HepG2 (cell line): ENCODE results near the gene TMEM86B. TPM values are rescaled to one million over a fixed set of nuclear protein-coding genes. Genes with fewer than 3 reads are reported as not detected.

Experiments
- ATF6 ChIP-seq: sonication (generic); formaldehyde crosslinking; conservative IDR thresholded peaks from 2 replicates; pipeline ENCODE4 v1.4.0; 2020; ENCODE audit warnings: missing genetic modification reagents
- BHLHE40 ChIP-seq: IDR thresholded peaks from 2 replicates; pipeline ENCODE4 v1.6.1; 2011; ENCODE audit warnings: low read length, improper control_type of control experiment
- GLI4 ChIP-seq: sonication (generic); formaldehyde crosslinking; IDR thresholded peaks from 2 replicates; pipeline ENCODE4 v1.5.1; 2020; ENCODE audit warnings: missing genetic modification reagents, mild to moderate bottlenecking, moderate library complexity, borderline replicate concordance
- GLMP ChIP-seq: sonication (generic); formaldehyde crosslinking; IDR thresholded peaks from 2 replicates; pipeline ENCODE4 v1.9.0; 2021; ENCODE audit warnings: missing genetic modification reagents, mild to moderate bottlenecking, borderline replicate concordance
- HOXA9 ChIP-seq: sonication (generic); formaldehyde crosslinking; IDR thresholded peaks from 2 replicates; pipeline ENCODE4 v1.8.1; 2022; ENCODE audit warnings: missing genetic modification reagents, mild to moderate bottlenecking, moderate library complexity, borderline replicate concordance
- KLF9 ChIP-seq: IDR thresholded peaks from 2 replicates; pipeline ENCODE4 v1.6.1; 2016; ENCODE audit warnings: low read depth
- POLR2AphosphoS5 ChIP-seq: IDR thresholded peaks from 2 replicates; pipeline ENCODE4 v1.6.1; 2012; ENCODE audit warnings: low read depth, low read length
- SKIL ChIP-seq: sonication (generic); formaldehyde crosslinking; IDR thresholded peaks from 2 replicates; pipeline ENCODE4 v1.8.0; 2022; ENCODE audit warnings: missing genetic modification reagents, mild to moderate bottlenecking, moderate library complexity, borderline replicate concordance
- SSRP1 ChIP-seq: IDR thresholded peaks from 2 replicates; pipeline ENCODE4 v1.6.1; 2016; ENCODE audit warnings: control low read depth
- TARDBP ChIP-seq: sonication (generic); formaldehyde crosslinking; IDR thresholded peaks from 2 replicates; pipeline ENCODE4 v1.8.0; 2022; ENCODE audit warnings: mild to moderate bottlenecking, missing genetic modification reagents
- USF2 ChIP-seq, 2 experiments: sonication (generic) in 1 of 2; formaldehyde crosslinking in 1 of 2; IDR thresholded peaks; 2 replicates each; pipeline versions ENCODE4 v1.5.1 to v1.6.1; 2011 to 2020; ENCODE audit warnings: borderline replicate concordance in 1 of 2, low read depth in 1 of 2, low read length in 1 of 2, mild to moderate bottlenecking in 1 of 2, missing genetic modification reagents in 1 of 2, moderate library complexity in 1 of 2
- ZBTB37 ChIP-seq: sonication (generic); formaldehyde crosslinking; IDR thresholded peaks from 2 replicates; pipeline ENCODE4 v1.4.0; 2020; ENCODE audit warnings: mild to moderate bottlenecking, missing genetic modification reagents
- ZFYVE20 ChIP-seq: sonication (generic); formaldehyde crosslinking; IDR thresholded peaks from 2 replicates; pipeline ENCODE4 v1.8.0; 2023; ENCODE audit warnings: low read depth, mild to moderate bottlenecking, moderate library complexity, missing genetic modification reagents, borderline replicate concordance
- ZMYM2 ChIP-seq: sonication (generic); formaldehyde crosslinking; IDR thresholded peaks from 2 replicates; pipeline ENCODE4 v1.8.0; 2022; ENCODE audit warnings: mild to moderate bottlenecking, missing genetic modification reagents
- ZNF10 ChIP-seq: sonication (generic); formaldehyde crosslinking; IDR thresholded peaks from 2 replicates; pipeline ENCODE4 v1.4.0; 2020; ENCODE audit warnings: mild to moderate bottlenecking, low read depth, missing genetic modification reagents, borderline replicate concordance
- ZNF292 ChIP-seq: sonication (generic); formaldehyde crosslinking; IDR thresholded peaks from 2 replicates; pipeline ENCODE4 v1.8.1; 2022; ENCODE audit warnings: mild to moderate bottlenecking, low read depth, missing genetic modification reagents, borderline replicate concordance
- ZNF879 ChIP-seq: sonication (generic); formaldehyde crosslinking; IDR thresholded peaks from 2 replicates; pipeline ENCODE4 v1.8.1; 2023; ENCODE audit warnings: missing genetic modification reagents
- polyA plus RNA-seq, 8 experiments: library from polyadenylated mRNA; depleted of rRNA in 3 of 8; stranded (reverse) in 7 of 8; unstranded in 1 of 8; fragments of >200 nt; fragmentation: Illumina TruSeq in 4 of 8; extraction: Trizol in 4 of 8; gene quantifications; 2 replicates each; pipeline versions ENCODE4 v1.2.1 to v1.2.3, GENCODE V29; 2011 to 2016; ENCODE audit warnings: low read depth in 4 of 8, missing spikeins in 1 of 8, mixed read lengths in 1 of 8; ENCODE audit not compliant: insufficient read depth in 1 of 8
- total RNA-seq, 5 experiments: library from RNA; depleted of rRNA; stranded (reverse); fragments of >200 nt; fragmentation: Illumina TruSeq; extraction: Trizol; gene quantifications; 2 replicates each; pipeline ENCODE4 v1.2.3, GENCODE V29; 2016; ENCODE audit warnings: low read depth in 1 of 5

The TMEM86B gene
- total and polyA plus RNA-seq, 2 of the 13 experiments (the other 11 are each of a cell fraction or from before 2014, with no cell fraction given), result 7.7 to 9.6 TPM

- no peak for TF ChIP-seq ZMYM2
- peak; percentile 84 for TF ChIP-seq POLR2AphosphoS5
- TF ChIP-seq ZNF292, result no peak
- 0 out of 2 replicates have a peak, but pooled peaks have one; percentile 75 for TF ChIP-seq ATF6 (CRISPR knock-in tag)
- TF ChIP-seq SSRP1 (CRISPR knock-in tag), result no peak
- peak; percentile 77; the same call in 1 of the 2 replicates for TF ChIP-seq TARDBP
- TF ChIP-seq HOXA9, result no peak
- TF ChIP-seq SKIL, result peak; percentile 83; the same call in 1 of the 2 replicates
- TF ChIP-seq KLF9, result 0 out of 2 replicates have a peak, but pooled peaks have one; percentile 24
- TF ChIP-seq ZNF879, result no peak
- no peak for TF ChIP-seq BHLHE40
- TF ChIP-seq ZFYVE20 (CRISPR knock-in tag), result no peak
- TF ChIP-seq ZNF10 (CRISPR knock-in tag), result no peak
- TF ChIP-seq GLI4, result peak; percentile 85; the same call in 1 of the 2 replicates
- no peak for TF ChIP-seq ZBTB37 (CRISPR knock-in tag)
- no peak for TF ChIP-seq GLMP (CRISPR knock-in tag)
- no peak for TF ChIP-seq USF2 (IDR thresholded peaks at IDR 0.05; ENCODE audit: low read depth, low read length)
- no peak for TF ChIP-seq USF2 (CRISPR knock-in tag; IDR thresholded peaks at IDR 0.05; ENCODE audit: borderline replicate concordance)
Observed at GRCh38 chr19:55206664-55207500, 21.7 kb downstream of the TMEM86B start (continued).
